Measurements from ENCODE around the gene PHAF1. TPM values are rescaled to one million over a fixed set of nuclear protein-coding genes. Genes with fewer than 3 reads are reported as not detected.

Gene PHAF1
- total and polyA plus RNA-seq, 2 of the 13 experiments (the other 11 are each of a cell fraction or from before 2014, with no cell fraction given) = 48.3 to 174 TPM

GRCh38 chr16:67109407-67110135, at the start of gene PHAF1 (continued):
- TF ChIP-seq HNF1B (CRISPR knock-in tag; IDR thresholded peaks at IDR 0.05) = peak; percentile 87; the same call in 1 of the 2 replicates
- peak; percentile 79; the same call in 1 of the 2 replicates for TF ChIP-seq MYPOP (CRISPR knock-in tag; IDR thresholded peaks at IDR 0.05)
- peak; percentile 94; the same call in 1 of the 2 replicates for TF ChIP-seq ZNF839 (CRISPR knock-in tag; IDR thresholded peaks at IDR 0.05; ENCODE audit: borderline replicate concordance)
- TF ChIP-seq ZNF484 (CRISPR knock-in tag; IDR thresholded peaks at IDR 0.05; ENCODE audit: borderline replicate concordance, low read depth) = no peak; the same call in 1 of the 2 replicates
- no peak for TF ChIP-seq ZNF496 (CRISPR knock-in tag; IDR thresholded peaks at IDR 0.05; ENCODE audit: insufficient replicate concordance)
- TF ChIP-seq ZNF777 (CRISPR knock-in tag; IDR thresholded peaks at IDR 0.05) = peak; percentile 79
- peak; percentile 49 for TF ChIP-seq ZNF552 (CRISPR knock-in tag; IDR thresholded peaks at IDR 0.05; ENCODE audit: borderline replicate concordance)
- peak; percentile 38 for TF ChIP-seq RAD21 (CRISPR knock-in tag; IDR thresholded peaks at IDR 0.05)
- peak; percentile 86 for TF ChIP-seq GABPB1 (CRISPR knock-in tag; IDR thresholded peaks at IDR 0.05)
- peak; percentile 83 to 90 for TF ChIP-seq HMGXB4 (CRISPR knock-in tag; IDR thresholded peaks at IDR 0.05; ENCODE audit: borderline replicate concordance in 1 of 2, low read depth in 1 of 2)
- peak; percentile 9; the same call in 1 of the 2 replicates for TF ChIP-seq DZIP1 (CRISPR knock-in tag; IDR thresholded peaks at IDR 0.05)
- no peak for TF ChIP-seq ZNF850 (CRISPR knock-in tag; conservative IDR thresholded peaks at IDR 0.05)
- TF ChIP-seq ZNF672 (CRISPR knock-in tag; IDR thresholded peaks at IDR 0.05) = no peak
- 0 out of 2 replicates have a peak, but pooled peaks have one; percentile 19 for TF ChIP-seq PBX2 (CRISPR knock-in tag; IDR thresholded peaks at IDR 0.05)
- TF ChIP-seq ZNF567 (CRISPR knock-in tag; IDR thresholded peaks at IDR 0.05; ENCODE audit: borderline replicate concordance) = peak; percentile 52
- TF ChIP-seq TERF1 (CRISPR knock-in tag; IDR thresholded peaks at IDR 0.05) = no peak
- peak; percentile 53 for TF ChIP-seq FOSL2 (CRISPR knock-in tag; IDR thresholded peaks at IDR 0.05)

Measured in HepG2 (cell line).